Astrocyte (in vitro differentiated cells and primary cell): ENCODE measurements around the gene TMEM114. TPM values are rescaled to one million over a fixed set of nuclear protein-coding genes. Genes with fewer than 3 reads are reported as not detected.
"Not testable (repeated sequence)": the region's sequence is repeated elsewhere in the genome, so short reads cannot be mapped to it uniquely, and the experiment has no call there.

ENCODE experiments used
- DNase-seq: peaks from one replicate; pipeline ENCODE4 v3.0.0-alpha.2; 2010; ENCODE audit warnings: low read depth
- FAIRE-seq: peaks from 2 replicates; lab custom pipeline; 2011; peaks lifted over from hg19 to GRCh38; lab: Jason Lieb, UNC
- H2AFZ ChIP-seq: 2 replicates; pipeline ENCODE4 v1.6.0; 2012; ENCODE audit warnings: low read depth, low read length, inconsistent platforms
- H3K27ac ChIP-seq: 2 replicates; pipeline ENCODE4 v1.5.1; 2011; ENCODE audit warnings: low read depth, low read length, inconsistent platforms
- H3K27me3 ChIP-seq: 2 replicates; pipeline ENCODE4 v1.6.0; 2011; ENCODE audit warnings: low read length, inconsistent platforms; ENCODE audit not compliant: insufficient read depth
- H3K36me3 ChIP-seq: 2 replicates; pipeline ENCODE4 v1.5.1; 2011; ENCODE audit warnings: low read length, inconsistent platforms; ENCODE audit not compliant: insufficient read depth
- H3K4me1 ChIP-seq: 2 replicates; pipeline ENCODE4 v1.5.1; 2011; ENCODE audit warnings: low read length, inconsistent platforms; ENCODE audit not compliant: insufficient read depth
- H3K4me2 ChIP-seq: 2 replicates; pipeline ENCODE4 v1.6.0; 2012; ENCODE audit warnings: low read length, inconsistent platforms
- H3K4me3 ChIP-seq: 2 replicates; pipeline ENCODE4 v1.5.1; 2011; ENCODE audit warnings: low read depth, mild to moderate bottlenecking, low read length, inconsistent platforms; ENCODE audit not compliant: insufficient read depth
- H3K79me2 ChIP-seq: 2 replicates; pipeline ENCODE4 v1.6.0; 2012; ENCODE audit warnings: mild to moderate bottlenecking, low read length, inconsistent platforms; ENCODE audit not compliant: insufficient read depth
- H3K9ac ChIP-seq: 2 replicates; pipeline ENCODE4 v1.6.0; 2012; ENCODE audit warnings: mild to moderate bottlenecking, low read length, inconsistent platforms
- H3K9me3 ChIP-seq: 2 replicates; pipeline ENCODE4 v1.5.1; 2012; ENCODE audit warnings: low read depth, mild to moderate bottlenecking, low read length, inconsistent platforms; ENCODE audit not compliant: insufficient read depth
- H4K20me1 ChIP-seq: 2 replicates; pipeline ENCODE4 v1.6.0; 2012; ENCODE audit warnings: low read length, inconsistent platforms; ENCODE audit not compliant: insufficient read depth
- H3K27ac Mint-ChIP-seq: one replicate; pipeline ENCODE4 v1.8.0; 2021; ENCODE audit warnings: mild to moderate bottlenecking, mixed read lengths; ENCODE audit not compliant: unreplicated experiment
- H3K27me3 Mint-ChIP-seq: one replicate; pipeline ENCODE4 v1.8.0; 2021; ENCODE audit warnings: low read depth, mixed read lengths; ENCODE audit not compliant: unreplicated experiment
- H3K36me3 Mint-ChIP-seq: one replicate; pipeline ENCODE4 v1.8.0; 2021; ENCODE audit warnings: low read depth, mixed read lengths; ENCODE audit not compliant: unreplicated experiment
- H3K4me1 Mint-ChIP-seq: one replicate; pipeline ENCODE4 v1.8.0; 2021; ENCODE audit warnings: low read depth, mixed read lengths; ENCODE audit not compliant: unreplicated experiment
- H3K4me3 Mint-ChIP-seq: one replicate; pipeline ENCODE4 v1.8.0; 2021; ENCODE audit warnings: mild to moderate bottlenecking, moderate library complexity, mixed read lengths; ENCODE audit not compliant: unreplicated experiment
- H3K9me3 Mint-ChIP-seq: one replicate; pipeline ENCODE4 v1.8.0; 2021; ENCODE audit warnings: mild to moderate bottlenecking, mixed read lengths; ENCODE audit not compliant: unreplicated experiment
- CTCF ChIP-seq: IDR thresholded peaks from 2 replicates; pipeline ENCODE4 v1.5.1; 2011; ENCODE audit warnings: low read depth, mild to moderate bottlenecking, inconsistent platforms, low read length, moderate library complexity; ENCODE audit not compliant: insufficient read depth
- EZH2 ChIP-seq: IDR thresholded peaks from 2 replicates; pipeline ENCODE4 v1.6.1; 2012; ENCODE audit warnings: mild to moderate bottlenecking, low read length, inconsistent platforms; ENCODE audit not compliant: insufficient read depth
- total RNA-seq: library from RNA; stranded (reverse); gene quantifications from 2 replicates; pipeline ENCODE4 v1.2.1, GENCODE V29; 2021

The TMEM114 gene
- total RNA-seq, 1 donor from 2014 or later = not detected

DNA sequence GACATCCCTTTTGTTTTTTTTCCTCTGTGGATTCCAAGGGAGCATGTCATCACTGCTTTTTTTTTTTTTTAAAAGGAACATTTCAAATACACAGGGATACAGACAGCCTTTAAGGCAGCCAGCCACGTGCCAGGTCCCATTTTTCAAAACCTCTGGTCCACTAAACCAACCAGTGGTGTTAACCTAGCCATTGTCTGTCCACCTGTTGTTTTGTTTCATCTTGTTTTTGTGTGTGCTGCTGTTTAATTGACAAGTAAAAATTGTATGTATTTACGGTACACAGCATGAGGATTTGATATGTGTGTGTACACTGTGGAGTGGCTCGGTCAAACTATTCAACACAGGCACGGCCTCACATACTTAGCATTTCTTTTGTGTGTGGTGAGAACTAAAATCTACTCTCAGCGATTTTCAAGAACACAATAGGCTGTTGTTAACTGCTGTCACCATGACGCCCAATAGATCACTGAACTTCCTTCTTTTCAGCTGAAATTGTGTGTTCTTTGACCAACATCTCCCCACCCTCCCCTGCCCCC lies 19.2 kb downstream of the TMEM114 start:
- TF ChIP-seq EZH2 (no peak), CTCF (no peak)
- Mint-ChIP-seq H3K4me3 (no peak overlapping the region), H3K4me1 (peaks cover 13% of the 10 kb centered on the region), H3K27me3 (no peaks in the 10 kb centered on the region), H3K27ac (peak overlapping the region; percentile 84), H3K36me3 (no peaks in the 10 kb centered on the region), H3K9me3 (no peaks in the 10 kb centered on the region)
- Histone ChIP-seq H3K4me1 (peaks cover 10% of the 10 kb centered on the region), H3K9ac (peak overlapping the region; percentile 3), H4K20me1 (no peaks in the 10 kb centered on the region), H3K9me3 (no peaks in the 10 kb centered on the region), H3K36me3 (no peaks in the 10 kb centered on the region), H3K27ac (no peak overlapping the region), H3K4me3 (no peak overlapping the region), H3K4me2 (peak overlapping the region; percentile 63), H3K79me2 (no peaks in the 10 kb centered on the region), H2AFZ (peak overlapping the region; percentile 13), H3K27me3 (peaks cover 9% of the 10 kb centered on the region)
- FAIRE-seq = no peak
- peak; percentile 70 for DNase-seq

DNA sequence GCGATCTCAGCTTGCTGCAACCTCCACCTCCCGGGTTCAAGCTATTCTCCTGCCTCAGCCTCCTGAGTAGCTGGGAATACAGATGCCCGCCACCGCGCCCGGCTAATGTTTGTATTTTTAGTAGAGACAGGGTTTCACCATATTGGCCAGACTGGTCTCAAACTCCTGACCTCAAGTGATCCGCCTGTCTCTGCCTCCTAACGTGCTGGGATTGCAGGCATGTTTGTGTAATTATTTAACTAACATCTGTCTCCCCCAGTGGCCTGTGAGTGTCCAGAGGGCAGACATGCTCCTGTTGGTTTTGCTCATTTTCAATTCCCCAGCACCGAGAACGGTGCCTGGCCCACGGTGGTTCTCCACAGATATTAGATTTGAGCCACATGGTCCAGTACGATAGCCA lies 19.9 kb downstream of the TMEM114 start:
- H4K20me1 ChIP-seq, H3K9ac ChIP-seq, H3K27me3 ChIP-seq, H2AFZ ChIP-seq, H3K9me3 Mint-ChIP-seq, H3K4me3 Mint-ChIP-seq, H3K27me3 Mint-ChIP-seq, FAIRE-seq, H3K36me3 Mint-ChIP-seq, H3K27ac ChIP-seq, H3K9me3 ChIP-seq, DNase-seq, H3K4me3 ChIP-seq, H3K79me2 ChIP-seq, H3K36me3 ChIP-seq: not testable (repeated sequence)
- peak overlapping the region; percentile 84 for H3K27ac Mint-ChIP-seq
- H3K4me2 ChIP-seq = peak overlapping the region; percentile 63
- H3K4me1 ChIP-seq = peaks cover 10% of the 10 kb centered on the region
- peaks cover 13% of the 10 kb centered on the region for H3K4me1 Mint-ChIP-seq

DNA sequence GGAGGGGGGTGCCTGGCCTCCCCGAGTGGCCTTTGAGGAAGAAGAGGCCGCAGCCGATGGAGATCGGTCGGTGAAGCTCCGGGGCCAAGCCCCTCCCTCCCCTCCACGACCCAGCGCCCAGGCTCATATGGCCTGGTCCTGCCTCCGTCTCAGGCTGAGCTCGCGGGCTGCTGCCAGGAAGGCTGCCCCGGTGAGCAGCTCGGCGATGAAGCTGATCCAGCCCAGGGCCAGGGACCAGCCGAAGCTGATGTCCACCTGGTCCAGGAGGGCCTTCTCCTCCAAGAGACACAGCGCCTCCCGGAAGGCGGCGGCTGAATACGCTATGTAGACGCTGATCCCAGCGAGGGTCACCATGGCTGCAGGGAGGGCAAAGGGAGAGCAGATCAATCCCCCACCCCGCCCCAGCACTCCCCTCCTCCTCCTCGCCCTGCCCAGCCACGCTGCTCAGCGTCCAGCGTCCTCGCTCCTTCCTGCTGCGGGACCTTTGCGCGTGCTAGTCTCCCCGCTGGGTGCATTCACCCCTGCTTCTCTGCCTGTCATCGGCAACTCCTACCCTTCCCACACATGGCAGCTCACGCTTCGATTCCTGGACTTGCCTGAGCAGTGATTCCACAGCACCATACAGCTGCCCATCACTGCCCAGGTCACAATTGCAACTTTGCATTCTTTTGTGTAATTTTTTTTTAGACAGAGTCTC lies 20.5 kb downstream of the TMEM114 start:
- Histone ChIP-seq H3K9ac (no peak overlapping the region), H3K27me3 (no peaks in the 10 kb centered on the region), H3K4me1 (peaks cover 10% of the 10 kb centered on the region), H3K79me2 (no peaks in the 10 kb centered on the region), H3K36me3 (no peaks in the 10 kb centered on the region), H3K4me2 (no peak overlapping the region), H3K4me3 (no peak overlapping the region), H3K27ac (no peak overlapping the region), H2AFZ (no peak overlapping the region), H3K9me3 (no peaks in the 10 kb centered on the region), H4K20me1 (no peaks in the 10 kb centered on the region)
- no peak overlapping the region for H3K27ac Mint-ChIP-seq
- H3K36me3 Mint-ChIP-seq = no peaks in the 10 kb centered on the region
- H3K4me1 Mint-ChIP-seq = peaks cover 13% of the 10 kb centered on the region
- H3K4me3 Mint-ChIP-seq = no peak overlapping the region
- no peaks in the 10 kb centered on the region for H3K27me3 Mint-ChIP-seq
- TF ChIP-seq CTCF (no peak), EZH2 (no peak)
- H3K9me3 Mint-ChIP-seq = no peaks in the 10 kb centered on the region
- FAIRE-seq (no peak), DNase-seq (no peak)
